GM19324 (cell line): ENCODE data around the gene NR3C1.

Source experiments
- ATAC-seq: cut with Tn5 transposase; IDR thresholded peaks from one replicate; pipeline ENCODE4 v1.9.1; 2021; ENCODE audit warnings: mild to moderate bottlenecking, moderate library complexity; ENCODE audit not compliant: unreplicated experiment, low FRiP score

NR3C1 gene

DNA sequence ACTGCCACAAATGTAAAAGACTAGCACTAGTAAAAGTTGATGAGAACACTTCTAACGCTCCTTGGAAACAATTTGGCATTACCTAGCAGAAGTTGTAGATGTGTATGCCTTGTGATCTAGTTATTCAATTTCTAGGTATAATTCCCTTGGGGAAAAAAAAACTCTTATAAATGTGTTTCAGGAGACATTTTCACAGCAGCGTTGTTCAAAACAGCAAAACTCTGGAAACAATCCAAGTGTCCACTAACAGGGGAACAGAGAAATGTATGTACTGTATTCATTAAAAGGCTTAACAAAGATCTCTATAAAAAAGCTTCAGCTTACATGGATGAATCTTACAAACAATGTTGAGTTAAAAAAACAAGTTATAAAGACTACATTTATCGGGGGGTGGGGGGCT lies 30.4 kb downstream of the NR3C1 start:
- ATAC-seq: no peak

DNA sequence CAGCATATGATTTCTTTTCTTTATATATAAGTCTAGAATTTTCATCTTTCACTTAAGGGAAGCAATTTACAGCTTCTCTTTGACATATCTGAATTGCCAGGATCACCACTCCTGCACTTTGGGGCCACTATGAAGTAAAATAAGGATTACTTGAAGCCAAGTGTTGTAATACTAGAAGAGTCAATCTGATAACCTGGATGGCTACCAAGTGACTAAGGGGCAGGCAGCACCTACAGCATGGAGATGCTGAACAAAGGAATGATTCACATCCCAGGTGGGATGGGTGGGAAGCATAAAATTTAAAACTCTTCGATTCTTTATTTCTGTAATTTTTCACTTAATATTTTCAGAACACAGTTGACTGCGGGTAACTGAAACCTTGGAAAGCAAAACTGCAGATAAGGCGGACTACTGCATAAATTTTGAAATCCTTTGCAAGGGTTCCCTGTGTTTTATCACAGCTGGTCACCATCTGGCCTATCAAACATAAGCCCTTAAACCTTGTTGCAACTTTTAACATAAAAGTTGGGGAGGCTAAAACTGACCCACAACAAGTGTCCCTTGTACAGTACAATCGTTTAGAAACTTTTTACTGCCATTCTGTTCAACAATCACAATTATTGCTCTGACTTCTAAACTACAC lies 31.2 kb downstream of the NR3C1 start:
- no peak for ATAC-seq

DNA sequence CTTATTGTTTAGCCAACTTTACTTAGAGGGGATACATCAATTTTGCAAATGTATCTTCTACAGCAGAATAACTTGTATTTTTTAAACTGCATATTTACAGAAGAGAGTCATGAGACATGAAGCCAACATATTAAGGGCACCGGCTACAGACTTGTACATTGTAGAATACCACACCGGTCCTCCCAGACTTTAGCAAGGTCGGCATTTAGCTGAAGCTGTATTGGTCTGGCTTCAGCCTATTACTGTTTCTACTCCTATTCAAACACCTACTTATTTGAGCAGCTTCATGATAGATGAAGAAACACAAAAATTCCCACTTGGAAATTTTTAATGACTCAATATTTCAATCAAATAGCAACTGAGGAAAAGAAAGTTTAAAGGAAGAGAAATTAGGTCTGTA lies 33.0 kb downstream of the NR3C1 start:
- no peak for ATAC-seq

DNA sequence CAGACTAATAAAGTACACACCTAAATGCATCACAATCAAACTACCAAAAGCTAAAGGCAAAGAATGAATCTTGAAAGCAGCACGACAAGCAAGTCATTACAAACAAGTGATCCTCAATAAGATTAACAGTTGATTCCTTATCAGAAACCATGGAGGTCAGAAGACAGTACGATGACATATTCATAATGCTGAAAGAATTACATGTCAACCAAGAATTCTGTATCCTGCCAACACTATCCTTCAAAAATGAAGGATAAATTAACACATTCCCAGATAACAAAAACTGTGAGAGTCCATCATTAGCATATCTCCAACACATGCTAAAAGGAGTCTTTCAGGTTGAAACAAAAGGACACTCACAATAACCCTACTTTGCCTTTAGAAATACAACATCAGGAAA lies 39.4 kb downstream of the NR3C1 start:
- no peak for ATAC-seq

DNA sequence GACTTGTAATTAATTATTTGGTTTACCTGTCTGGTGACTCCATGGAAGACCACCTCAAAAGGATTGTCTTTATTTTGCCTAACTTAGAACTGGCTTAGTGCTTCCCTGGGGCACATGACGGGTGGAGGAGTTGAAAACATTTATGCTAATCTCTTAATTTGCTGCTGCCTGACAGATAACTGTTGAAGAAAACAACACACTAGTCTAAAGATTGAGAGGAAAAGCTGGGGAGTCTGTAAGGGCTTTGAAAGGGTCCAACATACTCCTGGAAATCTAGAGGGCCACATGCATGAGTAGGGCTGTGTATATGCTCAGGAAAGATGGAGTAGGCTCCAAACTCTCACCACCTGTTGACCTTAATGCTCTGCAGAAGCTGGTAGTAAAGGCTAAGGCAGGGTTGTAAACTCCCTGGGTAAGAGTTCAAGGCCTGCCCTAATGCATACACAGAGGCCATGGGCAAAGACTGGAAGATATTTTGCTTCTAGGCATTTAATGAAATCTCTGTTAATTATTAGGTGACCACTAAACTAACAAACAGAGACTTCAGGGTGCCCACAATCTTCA lies 40.7 kb downstream of the NR3C1 start:
- ATAC-seq: no peak

DNA sequence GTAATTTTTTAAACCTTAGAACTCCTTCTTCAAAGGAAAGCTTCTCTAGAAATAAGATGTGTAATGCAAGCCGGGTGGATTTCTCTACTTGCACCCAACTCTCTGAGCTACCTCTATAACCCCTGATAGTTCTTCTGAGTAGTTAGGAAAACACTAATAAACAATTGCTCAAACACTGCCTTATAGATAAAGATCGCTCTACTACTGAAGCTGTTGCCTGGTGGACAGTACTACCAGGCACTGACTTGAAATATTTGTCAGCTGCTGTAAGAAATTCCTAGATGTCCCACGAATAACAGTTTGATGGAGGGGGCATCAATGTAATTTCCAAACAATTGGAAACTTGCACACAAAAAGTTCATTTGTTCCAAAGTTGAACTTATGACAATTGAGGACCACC lies 42.0 kb downstream of the NR3C1 start:
- ATAC-seq: no peak

DNA sequence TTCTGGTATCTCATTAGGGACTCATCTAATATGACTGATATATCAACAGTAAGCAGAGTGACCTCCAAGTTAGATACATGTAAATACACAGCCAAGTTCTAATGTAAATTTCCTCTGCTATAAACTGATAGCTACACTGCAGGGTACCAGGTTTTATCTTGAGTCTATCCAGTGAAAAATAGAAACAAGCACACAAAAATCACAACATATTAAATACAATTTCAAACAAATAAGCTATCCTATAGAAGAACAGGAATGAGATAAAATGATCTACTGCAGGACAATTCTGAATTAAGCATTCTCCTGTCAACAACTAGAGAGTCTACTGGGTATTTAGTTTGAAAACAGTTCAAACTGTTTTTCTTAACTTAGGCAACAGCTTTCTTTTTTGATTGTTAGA lies 42.7 kb downstream of the NR3C1 start:
- no peak for ATAC-seq

DNA sequence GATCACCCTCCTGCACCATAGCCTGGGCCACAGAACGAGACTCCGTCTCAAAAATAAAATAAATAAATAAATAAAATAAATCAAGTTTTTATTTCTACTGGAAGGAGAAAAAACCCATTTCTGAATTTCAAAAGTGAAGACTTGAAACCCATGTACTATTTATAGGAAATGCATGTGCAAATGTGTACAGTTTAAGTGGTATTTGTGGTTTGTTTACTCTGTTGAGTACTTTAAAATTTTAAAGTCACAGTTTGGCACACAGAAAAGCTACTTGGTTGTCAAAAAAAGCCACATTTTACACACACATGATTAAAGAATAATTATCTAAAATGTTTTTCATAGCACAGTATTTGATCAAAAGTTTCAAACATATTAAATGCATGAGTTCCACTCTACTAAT lies 43.6 kb downstream of the NR3C1 start:
- no peak for ATAC-seq

DNA sequence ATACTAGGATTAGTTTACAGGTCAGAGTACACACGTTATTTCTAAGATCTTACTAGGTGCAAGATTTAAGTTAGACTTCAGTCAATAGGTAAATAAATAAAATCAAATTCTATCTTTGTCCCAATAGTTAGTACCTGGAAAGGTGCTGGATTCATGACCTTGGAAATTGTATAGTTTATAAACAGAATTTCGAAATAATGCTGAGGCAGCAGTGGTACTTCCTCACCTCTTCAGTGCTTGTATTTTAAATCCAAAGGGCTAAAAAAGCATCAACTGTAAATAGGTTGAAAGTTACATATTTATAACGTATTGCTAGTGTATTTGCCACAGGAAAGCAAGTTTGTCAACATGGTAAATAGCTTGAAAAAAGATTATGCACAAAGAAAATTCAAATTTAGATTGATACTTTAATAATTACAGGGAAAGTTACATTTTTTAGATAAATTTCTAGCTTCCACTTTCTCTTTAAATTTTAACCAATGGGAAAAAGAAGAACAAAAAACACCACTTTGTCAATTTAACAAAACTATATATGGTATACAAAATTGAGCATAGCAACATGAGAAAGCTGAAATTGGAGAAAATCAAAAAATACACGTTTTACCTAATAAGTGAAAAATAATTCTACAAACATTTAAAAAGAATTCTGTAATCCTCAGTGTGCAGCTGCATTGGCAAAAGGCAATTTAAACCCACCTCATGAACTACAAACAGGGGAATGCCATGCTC lies 46.5 kb downstream of the NR3C1 start:
- ATAC-seq: no peak

DNA sequence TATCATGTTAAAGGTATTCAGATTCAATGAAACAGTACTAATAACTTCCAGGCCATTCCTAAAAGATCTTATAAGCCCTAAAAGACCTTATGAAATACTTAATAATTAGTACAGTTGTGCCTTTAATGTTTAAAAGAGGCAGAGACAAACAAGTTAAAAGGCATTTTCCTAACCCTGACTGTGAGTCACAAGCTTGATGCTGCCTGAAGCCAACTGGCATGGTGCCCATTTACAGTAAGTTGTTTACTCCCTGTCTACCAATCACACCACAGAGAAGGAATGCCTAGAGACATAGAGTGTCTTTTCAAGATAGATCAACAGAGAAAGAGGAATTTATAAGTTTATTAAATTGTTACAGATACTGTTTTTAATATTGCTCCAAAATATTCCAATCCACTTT lies 47.8 kb downstream of the NR3C1 start:
- no peak for ATAC-seq

DNA sequence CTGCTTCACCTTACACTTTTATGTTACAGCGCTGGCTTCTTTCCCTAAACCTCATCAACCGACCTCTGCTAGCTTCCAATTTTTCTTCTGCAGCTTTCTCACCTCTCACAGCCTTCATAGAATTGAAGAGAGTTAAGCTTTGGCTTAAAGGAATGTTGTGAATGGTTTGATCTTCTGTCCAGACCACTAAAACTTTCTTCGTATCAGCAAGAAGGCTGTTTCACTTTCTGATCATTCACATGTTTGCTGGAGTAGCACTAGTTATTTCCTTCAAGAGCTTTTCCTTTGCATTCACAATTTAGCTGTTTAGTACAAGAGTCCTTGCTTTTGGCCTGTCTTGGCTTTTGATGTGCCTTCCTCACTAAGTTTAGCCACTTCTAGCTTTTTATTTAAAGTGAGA lies 49.5 kb downstream of the NR3C1 start:
- ATAC-seq: no peak

DNA sequence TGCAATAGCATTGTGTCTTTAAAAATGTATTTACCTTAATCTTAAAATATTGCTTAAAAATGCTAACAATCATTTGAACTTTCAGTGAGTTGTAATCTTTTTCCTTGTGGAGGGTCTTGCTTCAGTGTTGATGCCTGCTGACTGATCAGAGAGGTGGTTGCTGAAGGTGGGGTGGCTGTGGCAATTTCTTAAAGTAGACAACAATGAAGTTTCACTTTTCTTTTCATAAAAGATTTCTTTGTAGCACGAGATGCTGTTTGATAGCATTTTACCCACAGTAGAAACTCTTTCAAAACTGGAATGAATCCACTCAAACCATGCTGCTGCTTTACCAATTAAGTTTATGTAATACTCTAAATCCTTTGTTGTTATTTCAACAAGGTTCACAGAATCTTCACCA lies 50.8 kb downstream of the NR3C1 start:
- no peak for ATAC-seq

DNA sequence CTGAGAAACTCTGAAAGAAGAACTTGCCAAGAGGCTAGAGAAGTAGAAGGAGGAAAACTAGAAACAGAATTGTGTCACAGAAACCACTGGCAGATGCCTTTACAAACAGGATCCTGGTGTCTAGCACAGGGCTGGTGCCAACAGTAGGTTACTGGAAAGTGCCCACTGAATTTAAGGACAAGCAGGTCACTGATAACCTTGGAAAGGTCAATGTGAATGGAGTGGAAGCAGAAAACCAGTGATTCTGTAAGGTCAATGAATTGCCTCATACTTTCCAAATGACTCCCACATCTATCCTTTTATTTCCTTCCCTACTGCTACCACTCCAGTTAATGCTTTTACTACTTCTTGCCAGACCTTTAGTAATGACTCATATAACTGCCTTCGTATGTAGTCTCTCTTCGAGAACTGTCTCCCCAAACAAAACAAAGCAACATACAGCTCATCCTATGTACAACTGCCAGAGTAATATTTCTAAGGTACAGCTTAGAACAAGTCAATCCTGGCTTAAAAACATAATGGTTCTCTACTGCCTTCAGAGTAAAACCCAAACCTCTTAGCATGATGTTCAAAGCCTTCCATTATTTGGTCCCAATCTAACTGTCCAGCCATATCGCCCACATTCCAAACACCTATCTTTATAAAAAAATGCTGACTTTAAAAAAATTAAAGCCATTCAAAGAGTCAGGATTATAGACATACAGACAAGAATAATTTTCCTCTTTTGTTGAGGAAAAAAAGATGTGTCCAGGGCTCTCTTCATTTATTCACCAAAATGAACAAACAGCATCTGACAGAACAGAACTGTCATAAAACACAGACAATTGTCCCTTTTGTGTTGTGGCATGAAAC lies 52.5 kb downstream of the NR3C1 start:
- ATAC-seq: no peak

DNA sequence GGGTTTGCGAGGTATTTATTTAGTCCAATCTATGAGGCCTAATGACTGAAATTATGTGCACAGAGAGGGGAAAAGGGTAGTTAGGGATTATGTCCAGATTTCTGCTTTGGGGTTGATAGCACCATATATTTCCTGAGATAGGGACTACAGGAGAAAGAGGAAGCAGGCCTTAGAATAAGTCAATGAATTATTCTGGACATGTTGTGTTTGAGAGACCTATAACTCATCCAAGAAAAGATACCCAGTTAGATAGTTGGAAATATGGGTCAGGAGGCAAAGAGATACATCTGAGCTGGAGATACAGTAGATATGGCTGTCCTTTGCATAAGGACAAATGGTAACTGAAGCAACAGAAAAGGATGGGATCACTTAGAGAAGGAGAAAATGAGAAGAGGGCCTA lies 53.1 kb downstream of the NR3C1 start:
- no peak for ATAC-seq

DNA sequence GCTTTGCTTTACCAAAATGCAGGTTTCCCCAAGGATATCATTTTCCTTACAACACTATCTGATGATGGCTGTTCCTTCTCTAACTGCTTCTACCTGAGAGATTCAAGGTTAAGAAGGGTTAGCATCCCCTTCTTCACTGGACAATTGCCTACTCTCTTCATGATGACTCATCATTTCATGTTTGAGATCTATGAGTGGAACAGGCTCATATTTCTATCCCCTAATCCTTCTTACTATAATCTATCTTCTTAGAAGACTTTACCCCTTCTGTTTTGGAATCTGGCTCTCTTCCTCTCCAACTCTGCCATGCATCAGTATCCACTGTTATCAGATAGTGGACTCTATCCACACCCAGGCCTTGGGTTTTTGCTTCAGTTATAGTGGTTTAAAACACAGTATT lies 54.3 kb downstream of the NR3C1 start:
- ATAC-seq: no peak

DNA sequence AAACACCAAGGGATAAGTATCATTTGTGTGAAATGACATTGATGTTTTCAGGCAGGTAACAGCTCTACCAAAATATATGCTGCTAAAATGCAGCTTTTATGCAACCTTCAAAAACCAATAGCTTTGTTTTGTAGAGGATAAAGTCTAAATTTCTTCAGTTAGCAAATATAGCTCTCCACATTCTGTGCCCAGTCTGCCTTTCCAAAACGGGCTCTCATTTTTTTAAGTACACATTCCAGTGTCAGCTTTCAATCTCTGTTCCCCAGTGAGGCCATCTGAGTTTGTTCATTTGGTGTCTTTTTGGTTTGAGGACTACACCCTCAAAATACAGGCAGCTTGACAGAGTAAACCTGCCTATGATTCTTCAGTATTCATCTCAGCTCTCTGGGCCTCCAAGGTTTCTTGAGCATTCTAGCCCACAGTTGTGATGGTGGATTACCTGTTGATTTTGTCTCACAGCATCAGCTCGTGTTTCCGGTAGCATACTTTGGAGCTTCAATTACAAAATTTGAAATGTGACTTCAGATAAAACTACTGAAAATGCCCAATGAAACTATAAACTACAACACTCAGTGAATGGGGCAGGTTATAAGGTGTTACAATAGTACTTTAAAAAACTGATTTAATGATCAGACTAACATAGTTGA lies 55.7 kb downstream of the NR3C1 start:
- ATAC-seq: no peak

DNA sequence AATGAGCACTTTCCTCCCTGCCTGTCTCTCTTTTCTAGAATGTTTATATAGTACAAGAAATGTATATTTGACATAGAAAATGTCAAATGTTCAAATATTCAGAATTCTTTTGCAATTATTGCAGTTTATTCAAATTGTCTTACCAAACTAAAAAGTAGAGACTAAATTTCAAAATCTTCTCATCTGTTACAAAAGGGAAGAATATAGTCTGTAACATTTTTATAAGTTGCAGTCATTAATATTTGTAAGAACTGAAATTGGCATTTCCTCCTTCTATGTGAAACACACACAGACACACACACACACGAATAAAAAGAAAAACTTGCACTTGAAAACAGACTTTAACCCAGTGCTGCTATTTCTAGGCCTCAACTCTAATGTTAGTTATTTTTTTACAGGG lies 56.4 kb downstream of the NR3C1 start:
- ATAC-seq: no peak

DNA sequence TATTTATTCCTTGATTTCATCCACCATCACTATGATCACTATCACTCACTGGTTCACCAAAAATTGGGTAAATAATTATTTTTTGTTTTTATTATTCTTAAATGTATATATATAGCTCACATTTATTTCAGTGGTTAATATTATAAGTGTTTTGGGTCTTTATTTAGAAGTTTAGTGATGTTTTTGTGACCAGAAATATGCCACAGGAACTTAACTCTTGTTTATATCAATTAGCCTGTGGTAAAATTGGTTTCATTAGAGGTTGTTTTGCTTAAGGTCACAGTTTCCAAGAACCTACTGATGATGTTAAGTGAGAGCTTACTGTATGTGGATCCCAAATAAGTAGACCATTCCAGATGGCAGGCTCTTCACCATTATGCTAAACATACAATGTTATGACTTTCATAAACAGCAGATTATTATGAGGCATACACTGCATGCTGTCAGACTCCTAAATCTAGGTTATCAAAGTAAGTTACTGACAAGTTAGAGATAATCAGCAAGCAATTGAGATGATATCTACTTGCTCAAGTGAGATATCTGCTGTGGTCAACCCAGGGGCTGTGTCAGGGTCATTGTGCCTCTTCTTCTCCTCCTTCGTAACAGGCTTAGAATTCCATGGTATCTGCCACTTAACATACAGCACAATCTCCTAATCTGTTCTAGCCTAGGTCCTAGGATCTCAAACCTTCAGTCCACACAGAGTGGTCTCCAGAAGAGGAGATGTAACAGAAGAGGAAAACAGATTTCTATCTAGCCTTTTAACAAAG lies 57.6 kb downstream of the NR3C1 start:
- no peak for ATAC-seq

DNA sequence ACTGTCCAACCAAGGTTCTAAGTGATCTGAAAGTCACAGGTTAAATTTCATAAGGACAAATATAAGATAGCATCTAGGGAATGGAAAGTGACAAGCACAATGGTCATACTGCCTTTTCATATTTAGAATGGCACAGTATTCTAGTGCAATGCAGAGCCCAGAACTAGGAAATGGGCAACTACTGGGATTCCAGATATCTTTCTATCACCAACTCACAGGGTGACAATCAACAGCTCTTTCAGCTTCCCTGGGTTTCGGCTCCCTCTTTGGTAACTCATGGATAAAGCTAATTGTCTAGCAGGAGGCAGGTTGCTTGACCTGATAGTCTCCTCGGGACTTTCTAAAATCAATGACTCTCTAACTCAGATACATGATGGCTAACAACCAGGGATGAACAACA lies 60.4 kb downstream of the NR3C1 start:
- ATAC-seq: no peak

DNA sequence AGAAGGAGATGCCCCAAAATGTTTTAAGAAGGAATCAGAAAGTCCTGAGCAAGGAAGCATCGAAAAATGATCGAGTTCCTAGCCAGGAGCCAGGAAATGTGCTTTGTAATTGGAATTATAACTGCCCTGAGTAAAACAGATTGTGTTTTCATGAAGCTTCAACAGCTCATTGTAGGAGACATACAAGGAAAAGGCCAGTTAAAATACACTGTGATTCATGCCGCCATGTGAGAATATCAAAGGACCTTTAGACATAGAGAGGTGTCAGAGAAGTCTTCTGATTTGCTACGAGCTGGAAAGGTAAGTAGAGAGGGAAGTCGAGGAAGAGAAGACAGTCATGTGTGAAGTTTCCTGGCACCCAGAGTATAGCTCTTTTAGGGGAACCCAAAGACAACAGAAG lies 60.9 kb downstream of the NR3C1 start:
- no peak for ATAC-seq
